DOHH2 (cell line): ENCODE results near the gene B4GALNT4.

Source experiments
- CTCF ChIP-seq: fragments of 200-600 bp; sonication (generic); IDR thresholded peaks from one replicate; pipeline ENCODE4 v1.5.1; 2014; ENCODE audit warnings: antibody characterized with exemption, mild to moderate bottlenecking, low read depth, low read length; ENCODE audit not compliant: poor library complexity, severe bottlenecking
- EZH2phosphoT487 ChIP-seq: fragments of 200-600 bp; sonication (generic); IDR thresholded peaks from 2 replicates; pipeline ENCODE4 v1.6.1; 2017; ENCODE audit warnings: borderline replicate concordance, mild to moderate bottlenecking, antibody characterized with exemption, low read length, moderate library complexity, mixed read lengths

GRCh38 chr11:425301-425700 is 56.0 kb downstream of the B4GALNT4 start:
- no peak for TF ChIP-seq CTCF
- TF ChIP-seq EZH2phosphoT487 = no peak
